GM12878 (cell line): ENCODE results near the gene ZNF687. TPM values are rescaled to one million over a fixed set of nuclear protein-coding genes. Genes with fewer than 3 reads are reported as not detected.

Experiments
- ATAC-seq: fragments of 200-7000 bp; cut with Tn5 transposase; 3 replicates; pipeline ENCODE4 v1.9.1; 2020; ENCODE audit warnings: mild to moderate bottlenecking, moderate library complexity
- BruUV-seq: library from RNA; stranded (reverse); fragments of 400-500 nt; replicated peaks from 2 replicates; lab custom pipeline; 2021; lab: Mats Ljungman, UMichigan
- CTCF ChIA-PET: fragments of 300-600 bp; sonication (Branson Sonifier 250); formaldehyde crosslinking; extraction: SDS; loops from one replicate; lab custom pipeline; 2021; ENCODE audit warnings: inconsistent platforms; lab: Yijun Ruan, JAX
- POLR2A ChIA-PET: fragments of 350-600 bp; formaldehyde crosslinking; extraction: SDS; loops from one replicate; lab custom pipeline; 2021; ENCODE audit warnings: inconsistent platforms; lab: Charles Lee
- RAD21 ChIA-PET: fragments of 300-600 bp; sonication (Branson Sonifier 250); formaldehyde crosslinking; loops from one replicate; lab custom pipeline; 2023; ENCODE audit warnings: antibody characterized with exemption; ENCODE audit not compliant: unreplicated experiment; lab: Charles Lee
- SMC1A ChIA-PET: fragments of 300-600 bp; sonication (Branson Sonifier 250); formaldehyde crosslinking; loops from one replicate; lab custom pipeline; 2023; ENCODE audit not compliant: unreplicated experiment, uncharacterized antibody; lab: Charles Lee
- DNase-seq: peaks from one replicate; pipeline ENCODE4 v3.0.0-alpha.2; 2011; ENCODE audit warnings: low read depth, low spot score
- FAIRE-seq: peaks from 3 replicates; lab custom pipeline; 2011; peaks lifted over from hg19 to GRCh38; lab: Jason Lieb, UNC
- H2AFZ ChIP-seq: 2 replicates; pipeline ENCODE4 v1.6.0; 2011; ENCODE audit warnings: low read depth, low read length, control low read depth; ENCODE audit not compliant: control insufficient read depth
- H3K27ac ChIP-seq: 2 replicates; pipeline ENCODE4 v1.5.1; 2011; ENCODE audit warnings: control low read depth; ENCODE audit not compliant: control insufficient read depth, insufficient read depth
- H3K27me3 ChIP-seq, 2 experiments: replicated peaks in 1 of 2; 2 replicates each; pipeline versions ENCODE4 v1.6.0 to v1.6.1; 2011; ENCODE audit warnings: low read length in 1 of 2; ENCODE audit not compliant: control insufficient read depth in 2 of 2, insufficient read depth in 2 of 2
- H3K36me3 ChIP-seq, 2 experiments: 2 replicates each; pipeline ENCODE4 v1.5.1; 2011; ENCODE audit warnings: low read length in 1 of 2; ENCODE audit not compliant: control insufficient read depth in 2 of 2, insufficient read depth in 2 of 2
- H3K4me1 ChIP-seq: 2 replicates; pipeline ENCODE4 v1.6.1; 2011; ENCODE audit warnings: mild to moderate bottlenecking, low read length, moderate library complexity, mixed read lengths; ENCODE audit not compliant: control insufficient read depth, insufficient read depth
- H3K4me2 ChIP-seq: 2 replicates; pipeline ENCODE4 v1.6.0; 2011; ENCODE audit warnings: control low read depth; ENCODE audit not compliant: control insufficient read depth, insufficient read depth
- H3K4me3 ChIP-seq: fragments of 200-600 bp; sonication (generic); 2 replicates; pipeline ENCODE4 v1.5.1; 2016
- H3K79me2 ChIP-seq: 2 replicates; pipeline ENCODE4 v1.6.0; 2011; ENCODE audit warnings: low read length; ENCODE audit not compliant: control insufficient read depth, insufficient read depth
- H3K9ac ChIP-seq: 2 replicates; pipeline ENCODE4 v1.8.0; 2011; ENCODE audit warnings: low read length, control low read depth, mixed read lengths; ENCODE audit not compliant: control insufficient read depth, insufficient read depth
- H3K9me3 ChIP-seq: replicated peaks from 3 replicates; pipeline ENCODE4 v1.5.1; 2011; ENCODE audit warnings: mild to moderate bottlenecking, low read length; ENCODE audit not compliant: control insufficient read depth, insufficient read depth
- H4K20me1 ChIP-seq: 2 replicates; pipeline ENCODE4 v1.6.0; 2011; ENCODE audit not compliant: control insufficient read depth, insufficient read depth
- ASH2L ChIP-seq: fragments of 300-600, 200-600 bp; sonication (generic); IDR thresholded peaks from 2 replicates; pipeline ENCODE4 v1.6.1; 2017; ENCODE audit warnings: low read depth, mild to moderate bottlenecking, borderline replicate concordance
- BCL11A ChIP-seq: IDR thresholded peaks from 2 replicates; pipeline ENCODE4 v1.6.1; 2011; ENCODE audit warnings: low read depth, low read length
- BCL3 ChIP-seq: IDR thresholded peaks from 2 replicates; pipeline ENCODE4 v1.6.1; 2011; ENCODE audit warnings: borderline replicate concordance, low read depth, mild to moderate bottlenecking, moderate library complexity, low read length; ENCODE audit not compliant: insufficient read depth, poor library complexity, severe bottlenecking
- CREM ChIP-seq: IDR thresholded peaks from 2 replicates; pipeline ENCODE4 v1.6.1; 2014; ENCODE audit warnings: antibody characterized with exemption, low read depth
- MEF2A ChIP-seq: IDR thresholded peaks from 2 replicates; pipeline ENCODE4 v1.6.1; 2011; ENCODE audit warnings: low read depth, mild to moderate bottlenecking, low read length, moderate library complexity; ENCODE audit not compliant: insufficient read depth
- PKNOX1 ChIP-seq: fragments of 450-650 bp; IDR thresholded peaks from 2 replicates; pipeline ENCODE4 v1.6.1; 2016; ENCODE audit warnings: mild to moderate bottlenecking
- RAD21 ChIP-seq: IDR thresholded peaks from 2 replicates; pipeline ENCODE4 v1.6.1; 2011; ENCODE audit warnings: mild to moderate bottlenecking, low read depth, low read length, moderate library complexity; ENCODE audit not compliant: insufficient read depth
- ZBTB40 ChIP-seq: fragments of 450-650 bp; IDR thresholded peaks from 2 replicates; pipeline ENCODE4 v1.6.1; 2016; ENCODE audit warnings: mild to moderate bottlenecking, moderate library complexity, borderline replicate concordance
- WGBS: methylation state at CpG from one replicate; pipeline ENCODE4 v1.1.6; 2016; ENCODE audit warnings: low lambda C conversion rate; ENCODE audit not compliant: insufficient replicate concordance, insufficient coverage; ENCODE audit errors: missing lambda C conversion rate; 5-methylcytosine and 5-hydroxymethylcytosine counted together
- in situ Hi-C: fragments of 300-500 bp; cut with MboI; formaldehyde crosslinking; loops from 9 replicates; pipeline ENCODE4 v1.14.3; 2018; ENCODE audit warnings: mixed read lengths
- intact Hi-C: fragments of 100-400 bp; cut with micrococcal nuclease; formaldehyde crosslinking; loops from one replicate; pipeline ENCODE4 v1.14.2; 2022; ENCODE audit not compliant: unreplicated experiment
- polyA plus RNA-seq, 11 experiments: library from polyadenylated mRNA; depleted of rRNA in 4 of 11; unstranded in 6 of 11; stranded (reverse) in 5 of 11; fragments of >200 nt; fragmentation: Nextera tagmentation in 4 of 11; fragmentation: Illumina TruSeq in 1 of 11; extraction: Ambion mirVana in 4 of 11; extraction: Trizol in 1 of 11; gene quantifications; 1 replicate in 1 of 11; 2 replicates in 10 of 11; pipeline versions ENCODE4 v1.2.1 to v1.2.3, GENCODE V29; 2011 to 2016; ENCODE audit warnings: inconsistent platforms in 2 of 11, missing spikeins in 2 of 11, low read depth in 1 of 11
- total RNA-seq, 4 experiments: library from RNA; depleted of rRNA in 3 of 4; stranded (reverse); fragments of >200 nt in 3 of 4; fragmentation: Illumina TruSeq in 1 of 4; extraction: Trizol in 1 of 4; gene quantifications; 2 replicates each; pipeline versions ENCODE4 v1.2.1 to v1.2.3, GENCODE V29; 2013 to 2021
- TF ChIP-seq, protein P1 (sequence below): fragments of 150-350 bp; IDR thresholded peaks from 2 replicates; pipeline ENCODE4 v1.6.1; 2014; ENCODE audit warnings: mild to moderate bottlenecking, low read depth, low read length
- TF ChIP-seq, protein P2 (sequence below): IDR thresholded peaks from 2 replicates; pipeline ENCODE4 v1.6.1; 2011; ENCODE audit warnings: mild to moderate bottlenecking, low read depth, low read length, moderate library complexity; ENCODE audit not compliant: insufficient replicate concordance

ZNF687 gene
- total and polyA plus RNA-seq, 10 of the 15 experiments (the other 5 are each of a cell fraction or from before 2014, with no cell fraction given), result 0.08 to 30.9 (median 9.9) TPM

DNA sequence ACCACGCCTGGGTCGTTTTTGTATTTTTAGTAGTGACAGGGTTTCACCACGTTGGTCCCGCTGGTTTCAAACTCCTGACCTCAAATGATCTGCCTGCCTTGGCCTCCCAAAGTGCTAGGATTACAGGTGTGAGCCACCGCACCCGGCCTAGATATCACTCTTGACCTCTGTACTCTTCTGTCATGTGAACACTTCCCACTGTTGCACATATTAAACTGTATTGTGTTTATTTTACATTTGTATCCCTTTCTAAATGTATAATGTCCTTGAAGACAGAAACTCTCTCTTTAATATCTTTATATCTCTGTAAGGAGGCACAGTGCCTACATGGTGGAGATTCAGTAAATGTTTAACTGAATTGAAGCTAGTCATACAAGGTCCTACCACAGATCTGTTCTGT is 46.9 kb upstream of the ZNF687 start:
- RAD21 ChIA-PET, result no interaction called here
- no peak overlapping the region for H3K27ac ChIP-seq
- DNase-seq (no peak), FAIRE-seq (no peak), ATAC-seq (no peak)
- H3K4me1 ChIP-seq, result peaks cover 8% of the 10 kb centered on the region; the same call in 1 of the 2 replicates
- H3K4me2 ChIP-seq, result no peak overlapping the region
- in situ Hi-C loops, result no loop called here
- no peaks in the 10 kb centered on the region for H3K27me3 ChIP-seq
- SMC1A ChIA-PET, result no interaction called here
- H3K36me3 ChIP-seq, result peaks cover 20 to 49% of the 10 kb centered on the region in 2 experiments
- H3K79me2 ChIP-seq, result no peaks in the 10 kb centered on the region
- H3K9ac ChIP-seq, result no peak overlapping the region
- POLR2A ChIA-PET, result interaction anchor here (0.7 kb wide), 1 partner anchor 230 kb away, joined by 4 read pairs; no protein-coding TSS in a partner anchor
- H4K20me1 ChIP-seq, result no peaks in the 10 kb centered on the region
- intact Hi-C loops, result no loop called here
- H3K4me3 ChIP-seq, result no peak overlapping the region
- CTCF ChIA-PET, result interaction anchor here (0.6 to 1.2 kb wide), 2 partner anchors 15 to 121 kb away, joined by 3 read pairs; no protein-coding TSS in a partner anchor
- 91% methylated on average over 6 of the region's 6 CpGs for WGBS
- H3K9me3 ChIP-seq, result no peaks in the 10 kb centered on the region
- H2AFZ ChIP-seq, result no peak overlapping the region
- BruUV-seq, result no TSS peak
- TF ChIP-seq ZBTB40 (no peak), BCL3 (no peak), MEF2A (no peak), RAD21 (no peak), PKNOX1 (no peak), BCL11A (no peak), CREM (no peak), ASH2L (no peak)
- TF ChIP-seq, protein P1, sequence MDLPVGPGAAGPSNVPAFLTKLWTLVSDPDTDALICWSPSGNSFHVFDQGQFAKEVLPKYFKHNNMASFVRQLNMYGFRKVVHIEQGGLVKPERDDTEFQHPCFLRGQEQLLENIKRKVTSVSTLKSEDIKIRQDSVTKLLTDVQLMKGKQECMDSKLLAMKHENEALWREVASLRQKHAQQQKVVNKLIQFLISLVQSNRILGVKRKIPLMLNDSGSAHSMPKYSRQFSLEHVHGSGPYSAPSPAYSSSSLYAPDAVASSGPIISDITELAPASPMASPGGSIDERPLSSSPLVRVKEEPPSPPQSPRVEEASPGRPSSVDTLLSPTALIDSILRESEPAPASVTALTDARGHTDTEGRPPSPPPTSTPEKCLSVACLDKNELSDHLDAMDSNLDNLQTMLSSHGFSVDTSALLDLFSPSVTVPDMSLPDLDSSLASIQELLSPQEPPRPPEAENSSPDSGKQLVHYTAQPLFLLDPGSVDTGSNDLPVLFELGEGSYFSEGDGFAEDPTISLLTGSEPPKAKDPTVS, result no peak
- TF ChIP-seq, protein P2, sequence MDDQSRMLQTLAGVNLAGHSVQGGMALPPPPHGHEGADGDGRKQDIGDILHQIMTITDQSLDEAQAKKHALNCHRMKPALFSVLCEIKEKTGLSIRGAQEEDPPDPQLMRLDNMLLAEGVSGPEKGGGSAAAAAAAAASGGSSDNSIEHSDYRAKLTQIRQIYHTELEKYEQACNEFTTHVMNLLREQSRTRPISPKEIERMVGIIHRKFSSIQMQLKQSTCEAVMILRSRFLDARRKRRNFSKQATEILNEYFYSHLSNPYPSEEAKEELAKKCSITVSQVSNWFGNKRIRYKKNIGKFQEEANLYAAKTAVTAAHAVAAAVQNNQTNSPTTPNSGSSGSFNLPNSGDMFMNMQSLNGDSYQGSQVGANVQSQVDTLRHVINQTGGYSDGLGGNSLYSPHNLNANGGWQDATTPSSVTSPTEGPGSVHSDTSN, result no peak
